WI38 (cell line): ENCODE measurements around the gene PTPRE.
A peak's percentile ranks its signal among the peaks of the same experiment; 100 is the strongest.

Experiments used
- H3K4me3 ChIP-seq: 2 replicates; pipeline ENCODE4 v1.5.1; 2011; ENCODE audit warnings: low read depth, mild to moderate bottlenecking, control low read depth, low read length
- TF ChIP-seq, protein P1 (sequence below): IDR thresholded peaks from 2 replicates; pipeline ENCODE4 v1.5.1; 2012; ENCODE audit warnings: low read depth, mild to moderate bottlenecking, control low read depth, low read length

The PTPRE gene

DNA sequence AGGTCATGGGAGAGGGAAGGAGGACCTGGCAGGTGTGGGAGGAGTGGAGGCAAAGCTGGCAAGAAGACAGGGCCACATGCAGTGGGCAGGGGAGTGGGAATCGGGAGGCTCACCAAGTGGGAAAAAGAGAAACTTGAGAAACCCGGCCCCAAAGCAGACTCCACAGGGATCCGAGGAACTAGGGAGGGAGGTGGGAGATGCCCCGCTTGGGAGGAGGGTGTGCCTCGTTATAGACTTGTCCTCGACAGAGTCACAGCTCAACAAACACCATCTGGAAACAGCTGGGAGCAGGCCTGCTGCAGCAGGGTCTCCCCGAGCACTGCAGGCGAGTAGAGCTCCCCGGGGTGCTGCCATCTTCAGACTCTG lies 164.5 kb downstream of the PTPRE start:
- TF ChIP-seq, protein P1, sequence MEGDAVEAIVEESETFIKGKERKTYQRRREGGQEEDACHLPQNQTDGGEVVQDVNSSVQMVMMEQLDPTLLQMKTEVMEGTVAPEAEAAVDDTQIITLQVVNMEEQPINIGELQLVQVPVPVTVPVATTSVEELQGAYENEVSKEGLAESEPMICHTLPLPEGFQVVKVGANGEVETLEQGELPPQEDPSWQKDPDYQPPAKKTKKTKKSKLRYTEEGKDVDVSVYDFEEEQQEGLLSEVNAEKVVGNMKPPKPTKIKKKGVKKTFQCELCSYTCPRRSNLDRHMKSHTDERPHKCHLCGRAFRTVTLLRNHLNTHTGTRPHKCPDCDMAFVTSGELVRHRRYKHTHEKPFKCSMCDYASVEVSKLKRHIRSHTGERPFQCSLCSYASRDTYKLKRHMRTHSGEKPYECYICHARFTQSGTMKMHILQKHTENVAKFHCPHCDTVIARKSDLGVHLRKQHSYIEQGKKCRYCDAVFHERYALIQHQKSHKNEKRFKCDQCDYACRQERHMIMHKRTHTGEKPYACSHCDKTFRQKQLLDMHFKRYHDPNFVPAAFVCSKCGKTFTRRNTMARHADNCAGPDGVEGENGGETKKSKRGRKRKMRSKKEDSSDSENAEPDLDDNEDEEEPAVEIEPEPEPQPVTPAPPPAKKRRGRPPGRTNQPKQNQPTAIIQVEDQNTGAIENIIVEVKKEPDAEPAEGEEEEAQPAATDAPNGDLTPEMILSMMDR = no peak

DNA sequence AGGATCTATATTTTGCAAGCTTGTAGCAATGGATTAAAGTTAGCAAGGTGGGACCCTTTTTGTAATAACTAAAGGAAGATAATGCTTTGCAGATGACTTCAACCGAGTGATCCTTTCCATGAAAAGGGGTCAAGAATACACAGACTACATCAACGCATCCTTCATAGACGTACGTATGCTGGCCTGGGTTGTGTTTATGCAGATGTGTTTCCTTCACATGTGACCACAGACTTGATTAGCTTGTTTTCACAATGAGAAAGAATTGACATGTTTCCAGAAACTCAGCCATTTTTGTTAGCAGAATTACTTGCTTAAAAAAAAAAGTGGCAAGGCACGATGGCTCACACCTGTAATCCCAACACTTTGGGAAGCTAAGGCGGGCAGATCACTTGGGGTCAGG lies 165.1 kb downstream of the PTPRE start:
- no peak overlapping the region for H3K4me3 ChIP-seq
- TF ChIP-seq, protein P1 = no peak

More for the DNA sequence above, 164.5 kb downstream of the PTPRE start:
- H3K4me3 ChIP-seq = no peak overlapping the region

DNA sequence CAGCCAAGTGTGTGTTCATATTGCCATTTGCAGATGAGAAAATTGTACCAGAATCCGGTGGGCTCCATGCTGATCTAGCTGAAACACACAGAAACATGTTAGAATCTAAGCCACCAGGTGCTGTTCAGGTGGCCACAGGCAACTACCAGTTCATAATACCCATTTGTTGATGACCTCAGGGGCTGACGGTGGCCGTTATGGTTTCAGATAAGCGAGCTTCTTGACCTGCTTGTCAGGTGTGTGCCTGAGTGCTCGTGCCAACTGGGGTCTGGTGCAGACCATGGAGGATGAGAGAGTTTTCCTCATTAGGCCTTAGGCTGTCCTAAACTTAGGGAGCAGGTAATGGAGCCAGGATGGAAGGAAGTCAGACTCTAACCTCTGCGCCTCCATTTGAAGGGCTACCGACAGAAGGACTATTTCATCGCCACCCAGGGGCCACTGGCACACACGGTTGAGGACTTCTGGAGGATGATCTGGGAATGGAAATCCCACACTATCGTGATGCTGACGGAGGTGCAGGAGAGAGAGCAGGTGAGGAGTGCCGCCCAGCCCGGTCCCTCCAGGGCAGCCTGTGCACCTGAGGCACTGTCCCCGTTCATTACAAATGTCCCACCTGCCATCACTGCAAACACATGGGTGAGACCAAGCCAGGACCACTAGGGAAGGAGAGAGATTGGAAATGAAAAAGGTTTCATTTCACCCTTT lies 166.2 kb downstream of the PTPRE start:
- H3K4me3 ChIP-seq = no peak overlapping the region
- TF ChIP-seq, protein P1 = no peak

DNA sequence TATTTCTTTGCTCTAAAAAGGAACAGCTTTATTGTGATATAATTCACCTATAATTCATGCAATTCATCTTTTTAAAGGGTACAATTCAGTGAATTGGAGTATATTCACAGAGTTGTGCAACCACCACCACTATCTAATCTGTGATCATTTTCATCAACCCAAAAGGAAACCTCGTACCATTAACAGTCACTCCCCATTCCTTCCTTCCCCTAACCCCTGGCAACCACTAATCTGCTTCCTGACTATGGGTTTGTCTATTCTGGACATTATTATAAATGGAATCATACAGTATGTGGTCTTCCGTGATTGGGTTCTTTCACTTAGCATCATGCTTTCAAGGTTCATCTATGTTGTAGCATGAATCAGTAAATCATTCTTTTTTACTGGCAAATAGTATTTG lies 167.0 kb downstream of the PTPRE start:
- no peak overlapping the region for H3K4me3 ChIP-seq
- TF ChIP-seq, protein P1 = no peak

DNA sequence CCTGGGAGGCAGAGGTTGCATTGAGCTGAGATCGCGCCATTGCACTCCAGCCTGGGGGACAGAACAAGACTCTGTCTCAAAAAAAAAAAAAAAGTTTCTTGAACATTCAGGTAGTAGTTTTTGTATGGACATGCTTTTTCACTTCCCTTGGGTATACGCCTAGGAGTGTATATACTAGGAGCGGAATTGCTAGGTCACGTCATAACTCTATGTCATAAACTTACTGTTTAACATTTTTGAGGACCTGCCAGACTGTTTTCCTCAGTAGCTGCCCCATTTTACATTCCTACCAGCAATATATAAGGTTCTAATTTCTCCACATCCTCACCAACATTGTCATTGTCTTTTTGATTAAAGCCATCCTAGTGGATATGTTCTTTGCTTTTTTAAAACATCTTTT lies 167.7 kb downstream of the PTPRE start:
- TF ChIP-seq, protein P1 = no peak
- no peak overlapping the region for H3K4me3 ChIP-seq

DNA sequence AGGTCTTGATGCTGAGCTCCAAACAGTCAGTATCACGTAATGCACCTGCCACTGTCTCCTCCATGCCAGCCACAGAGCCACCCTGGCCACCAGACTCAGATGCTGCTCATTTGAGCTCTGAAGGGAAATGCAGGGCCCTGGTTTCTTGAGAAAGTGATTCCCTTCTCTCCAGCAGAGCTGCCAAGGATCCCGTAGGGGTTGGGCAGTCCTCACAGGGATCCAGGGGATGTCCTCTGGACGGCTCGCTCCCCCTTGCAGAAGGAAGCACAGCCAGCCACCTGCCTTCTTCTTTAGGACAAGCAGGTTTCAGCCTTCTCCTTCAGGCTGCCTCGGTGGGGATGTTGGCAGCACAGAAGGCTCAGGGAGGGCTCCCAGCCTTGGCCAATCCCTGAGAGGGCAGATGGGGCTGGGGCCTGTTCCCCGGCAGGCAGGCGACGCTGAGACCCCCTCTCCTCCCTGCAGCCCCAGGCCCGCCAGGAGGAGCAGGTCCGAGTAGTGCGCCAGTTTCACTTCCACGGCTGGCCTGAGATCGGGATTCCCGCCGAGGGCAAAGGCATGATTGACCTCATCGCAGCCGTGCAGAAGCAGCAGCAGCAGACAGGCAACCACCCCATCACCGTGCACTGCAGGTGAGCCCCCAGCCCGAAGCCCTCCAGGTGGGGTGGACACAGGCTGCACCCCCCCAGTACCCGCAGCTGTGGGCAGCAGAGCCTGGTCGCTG lies 170.4 kb downstream of the PTPRE start:
- TF ChIP-seq, protein P1 = no peak
- no peak overlapping the region for H3K4me3 ChIP-seq

DNA sequence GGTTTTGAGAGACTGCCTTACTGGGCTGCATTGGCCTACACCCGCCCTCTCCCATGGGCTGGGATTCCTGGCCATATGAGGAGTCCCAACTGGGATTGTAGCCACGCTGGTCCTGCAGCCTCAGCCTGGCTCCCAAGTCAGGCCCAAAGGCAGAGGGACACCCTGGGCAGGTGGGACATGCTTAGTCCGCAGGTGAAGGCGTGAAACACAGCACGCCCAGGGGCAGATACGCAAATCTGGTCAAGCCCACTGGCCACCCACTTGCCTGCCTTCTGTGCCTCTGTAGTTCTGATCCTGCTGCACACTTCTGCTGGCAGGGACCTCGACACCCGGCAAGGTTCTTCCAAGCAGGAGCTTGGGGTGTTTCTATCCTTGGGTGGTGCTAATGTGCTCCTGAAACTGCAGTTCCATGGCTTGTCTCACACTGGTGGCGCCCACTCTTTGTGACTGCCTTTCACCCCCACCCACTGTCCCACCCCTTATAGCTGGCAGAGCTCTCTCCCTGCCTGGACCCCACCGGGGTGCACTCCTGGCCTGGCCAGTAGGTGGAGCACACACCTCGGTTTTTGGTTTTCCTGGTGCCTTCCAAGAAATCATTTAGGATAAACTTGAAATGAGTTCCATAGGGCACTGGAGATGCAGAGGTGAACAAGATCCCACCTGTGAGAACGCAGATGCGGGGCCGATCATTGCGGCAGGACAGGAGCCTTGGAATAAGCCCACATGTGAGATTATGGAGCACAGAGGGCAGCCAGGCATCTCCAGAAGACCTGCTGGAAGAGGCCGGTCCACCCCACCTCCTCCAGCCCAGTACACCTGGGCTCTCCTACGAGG lies 171.4 kb downstream of the PTPRE start:
- TF ChIP-seq, protein P1 = peak; percentile 74

More for the DNA sequence above, 171.4 kb downstream of the PTPRE start:
- no peak overlapping the region for H3K4me3 ChIP-seq
